H9 (cell line): ENCODE data around the gene AHNAK. TPM values are rescaled to one million over a fixed set of nuclear protein-coding genes. Genes with fewer than 3 reads are reported as not detected.

ENCODE experiments used
- DNase-seq: peaks from one replicate; pipeline ENCODE4 v3.0.0-alpha.2; 2017
- H2AFZ ChIP-seq: one replicate; pipeline ENCODE4 v1.6.1; 2013; ENCODE audit warnings: mild to moderate bottlenecking, low read length, control low read depth, moderate library complexity
- H2AK5ac ChIP-seq: 2 replicates; pipeline ENCODE4 v1.6.1; 2013; ENCODE audit warnings: low read length, control low read depth, mixed read lengths; ENCODE audit not compliant: insufficient read length
- H2BK120ac ChIP-seq: one replicate; pipeline ENCODE4 v1.6.1; 2013; ENCODE audit warnings: low read depth, mild to moderate bottlenecking, low read length, control low read depth, inconsistent platforms; ENCODE audit not compliant: poor library complexity, severe bottlenecking
- H2BK12ac ChIP-seq: 2 replicates; pipeline ENCODE4 v1.6.1; 2013; ENCODE audit warnings: low read length, control low read depth, mixed read lengths, low read depth; ENCODE audit not compliant: insufficient read length
- H2BK15ac ChIP-seq: 2 replicates; pipeline ENCODE4 v1.6.1; 2013; ENCODE audit warnings: low read depth, low read length, control low read depth
- H2BK20ac ChIP-seq: one replicate; pipeline ENCODE4 v1.6.1; 2013; ENCODE audit warnings: low read depth, mild to moderate bottlenecking, low read length, control low read depth, inconsistent platforms; ENCODE audit not compliant: poor library complexity, severe bottlenecking
- H2BK5ac ChIP-seq: 2 replicates; pipeline ENCODE4 v1.6.1; 2013; ENCODE audit warnings: low read length, control low read depth, mixed read lengths; ENCODE audit not compliant: insufficient read length
- H3K14ac ChIP-seq: 2 replicates; pipeline ENCODE4 v1.6.1; 2013; ENCODE audit warnings: low read length, control low read depth; ENCODE audit not compliant: insufficient read depth
- H3K18ac ChIP-seq: 2 replicates; pipeline ENCODE4 v1.6.1; 2013; ENCODE audit warnings: low read depth, mild to moderate bottlenecking, mixed read lengths, low read length, control low read depth; ENCODE audit not compliant: insufficient read length
- H3K23ac ChIP-seq: 2 replicates; pipeline ENCODE4 v1.6.1; 2013; ENCODE audit warnings: low read length, control low read depth, mixed read lengths, low read depth; ENCODE audit not compliant: insufficient read length
- H3K23me2 ChIP-seq: 2 replicates; pipeline ENCODE4 v1.6.1; 2013; ENCODE audit warnings: low read depth, mild to moderate bottlenecking, mixed read lengths, low read length, control low read depth; ENCODE audit not compliant: insufficient read length, poor library complexity, severe bottlenecking
- H3K27ac ChIP-seq: 2 replicates; pipeline ENCODE4 v1.5.1; 2013; ENCODE audit warnings: low read length, control low read depth, mixed read lengths, low read depth; ENCODE audit not compliant: insufficient read length
- H3K27me3 ChIP-seq: 2 replicates; pipeline ENCODE4 v1.6.1; 2013; ENCODE audit warnings: low read length, control low read depth, inconsistent platforms; ENCODE audit not compliant: insufficient read depth
- H3K4ac ChIP-seq: 2 replicates; pipeline ENCODE4 v1.6.1; 2013; ENCODE audit warnings: low read depth, mild to moderate bottlenecking, control low read depth, inconsistent platforms, low read length, moderate library complexity
- H3K4me1 ChIP-seq: 2 replicates; pipeline ENCODE4 v1.6.1; 2013; ENCODE audit warnings: low read length, control low read depth, inconsistent platforms; ENCODE audit not compliant: insufficient read depth
- H3K4me2 ChIP-seq: 2 replicates; pipeline ENCODE4 v1.6.1; 2013; ENCODE audit warnings: low read length, control low read depth, mixed read lengths; ENCODE audit not compliant: insufficient read length, insufficient read depth
- H3K56ac ChIP-seq: 2 replicates; pipeline ENCODE4 v1.6.1; 2013; ENCODE audit warnings: low read depth, mild to moderate bottlenecking, mixed read lengths, low read length, control low read depth; ENCODE audit not compliant: insufficient read length
- H3K79me1 ChIP-seq: 2 replicates; pipeline ENCODE4 v1.6.1; 2013; ENCODE audit warnings: low read depth, mild to moderate bottlenecking, moderate library complexity, low read length, control low read depth, inconsistent platforms; ENCODE audit not compliant: insufficient read depth, poor library complexity, severe bottlenecking
- H3K79me2 ChIP-seq: 2 replicates; pipeline ENCODE4 v1.6.1; 2013; ENCODE audit warnings: low read length, control low read depth, inconsistent platforms; ENCODE audit not compliant: insufficient read depth
- H3K9ac ChIP-seq: 2 replicates; pipeline ENCODE4 v1.6.1; 2013; ENCODE audit warnings: low read length, control low read depth, mixed read lengths; ENCODE audit not compliant: insufficient read length; ENCODE audit errors: extremely low read depth
- H3K9me3 ChIP-seq: one replicate; pipeline ENCODE4 v1.6.1; 2013; ENCODE audit warnings: low read depth, low read length, inconsistent platforms; ENCODE audit not compliant: control insufficient read depth
- H3T11ph ChIP-seq: one replicate; pipeline ENCODE4 v1.6.1; 2013; ENCODE audit warnings: mild to moderate bottlenecking, low read length, control low read depth, inconsistent platforms
- H4K20me1 ChIP-seq: one replicate; pipeline ENCODE4 v1.6.1; 2013; ENCODE audit not compliant: control insufficient read depth, insufficient read length, insufficient read depth
- H4K5ac ChIP-seq: 2 replicates; pipeline ENCODE4 v1.6.1; 2013; ENCODE audit warnings: low read depth, mild to moderate bottlenecking, mixed read lengths, low read length, control low read depth; ENCODE audit not compliant: insufficient read length
- H4K8ac ChIP-seq: replicated peaks from 2 replicates; pipeline ENCODE4 v1.6.1; 2013; ENCODE audit warnings: low read length, control low read depth, mixed read lengths, low read depth; ENCODE audit not compliant: insufficient read length
- H4K91ac ChIP-seq: 2 replicates; pipeline ENCODE4 v1.6.1; 2013; ENCODE audit warnings: low read depth, mild to moderate bottlenecking, moderate library complexity, mixed read lengths, low read length, control low read depth; ENCODE audit not compliant: insufficient read length
- H3K27ac Mint-ChIP-seq, 3 experiments: 2 replicates in 2 of 3; 3 replicates in 1 of 3; pipeline ENCODE4 v1.8.0; 2020 to 2021; ENCODE audit warnings: mixed read lengths in 3 of 3, mild to moderate bottlenecking in 1 of 3, moderate library complexity in 1 of 3
- H3K27me3 Mint-ChIP-seq: 2 replicates; pipeline ENCODE4 v1.8.0; 2021; ENCODE audit warnings: low read depth, mild to moderate bottlenecking, moderate library complexity, mixed read lengths
- H3K36me3 Mint-ChIP-seq, 3 experiments: 2 replicates in 2 of 3; 3 replicates in 1 of 3; pipeline ENCODE4 v1.8.0; 2020 to 2021; ENCODE audit warnings: low read depth in 3 of 3, mixed read lengths in 3 of 3; ENCODE audit not compliant: insufficient read depth in 1 of 3
- H3K4me1 Mint-ChIP-seq, 2 experiments: 2 replicates each; pipeline ENCODE4 v1.8.0; 2020; ENCODE audit warnings: mixed read lengths in 2 of 2
- H3K4me3 Mint-ChIP-seq, 2 experiments: 2 replicates in 1 of 2; 3 replicates in 1 of 2; pipeline ENCODE4 v1.8.0; 2020 to 2021; ENCODE audit warnings: mild to moderate bottlenecking in 2 of 2, mixed read lengths in 2 of 2, moderate library complexity in 1 of 2
- H3K9me3 Mint-ChIP-seq, 2 experiments: 2 replicates in 1 of 2; 3 replicates in 1 of 2; pipeline ENCODE4 v1.8.0; 2020; ENCODE audit warnings: mild to moderate bottlenecking in 2 of 2, mixed read lengths in 2 of 2, moderate library complexity in 1 of 2
- WGBS: extraction: QIAGEN DNeasy Blood & Tissue Kit; methylation state at CpG from one replicate; pipeline ENCODE4 v1.1.7; 2013; ENCODE audit warnings: missing lambda C conversion rate, low lambda C conversion rate, mixed read lengths; ENCODE audit not compliant: insufficient read length; ENCODE audit errors: extremely low coverage; 5-methylcytosine and 5-hydroxymethylcytosine counted together
- total RNA-seq: library from RNA; stranded (reverse); gene quantifications from 2 replicates; pipeline ENCODE4 v1.2.1, GENCODE V29; 2021
- TF ChIP-seq, protein P1 (sequence below): fragments of 200-600 bp; sonication (generic); conservative IDR thresholded peaks from 3 replicates; pipeline ENCODE4 v1.8.0; 2021; ENCODE audit warnings: antibody characterized with exemption, mild to moderate bottlenecking

AHNAK gene
- total RNA-seq, 1 experiment from 2014 or later, result 15.2 TPM

DNA sequence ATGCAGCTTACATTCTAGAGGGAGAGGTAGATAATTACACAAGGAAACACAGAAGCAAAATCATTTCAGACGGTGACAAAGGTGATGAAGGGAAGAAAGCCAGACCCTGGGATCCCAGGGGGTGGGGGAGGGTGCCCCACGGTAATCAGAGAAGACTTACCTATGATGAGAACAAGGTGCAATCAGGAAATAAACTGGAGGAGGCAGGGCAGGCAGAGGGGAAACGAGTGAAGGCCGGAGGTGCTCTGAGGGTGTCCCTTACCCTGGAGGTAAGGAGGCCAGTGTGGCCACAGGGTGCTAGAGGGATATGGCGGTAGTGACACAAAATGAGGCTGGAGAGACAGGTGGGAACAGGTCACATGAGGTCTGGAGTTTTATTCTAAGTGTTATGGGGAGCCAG is 141.7 kb downstream of the AHNAK start:
- H3K27ac ChIP-seq, result no peak overlapping the region
- no peak overlapping the region for H3K9ac ChIP-seq
- H2BK20ac ChIP-seq, result no peak overlapping the region
- TF ChIP-seq, protein P1, sequence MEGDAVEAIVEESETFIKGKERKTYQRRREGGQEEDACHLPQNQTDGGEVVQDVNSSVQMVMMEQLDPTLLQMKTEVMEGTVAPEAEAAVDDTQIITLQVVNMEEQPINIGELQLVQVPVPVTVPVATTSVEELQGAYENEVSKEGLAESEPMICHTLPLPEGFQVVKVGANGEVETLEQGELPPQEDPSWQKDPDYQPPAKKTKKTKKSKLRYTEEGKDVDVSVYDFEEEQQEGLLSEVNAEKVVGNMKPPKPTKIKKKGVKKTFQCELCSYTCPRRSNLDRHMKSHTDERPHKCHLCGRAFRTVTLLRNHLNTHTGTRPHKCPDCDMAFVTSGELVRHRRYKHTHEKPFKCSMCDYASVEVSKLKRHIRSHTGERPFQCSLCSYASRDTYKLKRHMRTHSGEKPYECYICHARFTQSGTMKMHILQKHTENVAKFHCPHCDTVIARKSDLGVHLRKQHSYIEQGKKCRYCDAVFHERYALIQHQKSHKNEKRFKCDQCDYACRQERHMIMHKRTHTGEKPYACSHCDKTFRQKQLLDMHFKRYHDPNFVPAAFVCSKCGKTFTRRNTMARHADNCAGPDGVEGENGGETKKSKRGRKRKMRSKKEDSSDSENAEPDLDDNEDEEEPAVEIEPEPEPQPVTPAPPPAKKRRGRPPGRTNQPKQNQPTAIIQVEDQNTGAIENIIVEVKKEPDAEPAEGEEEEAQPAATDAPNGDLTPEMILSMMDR, result no peak
- H2AK5ac ChIP-seq, result no peak overlapping the region
- H3K18ac ChIP-seq, result no peak overlapping the region
- Mint-ChIP-seq H3K4me1 (peaks cover 17 to 20% of the 10 kb centered on the region in 2 experiments), H3K9me3 (no peaks in the 10 kb centered on the region), H3K27me3 (peaks cover 4% of the 10 kb centered on the region), H3K4me3 (no peak overlapping the region), H3K36me3 (no peaks in the 10 kb centered on the region; a peak in 1 of 7 replicates), H3K27ac (peak overlapping the region in 1 of 3 experiments; percentile 12; a peak in 2 of 7 replicates)
- no peak overlapping the region for H3K4ac ChIP-seq
- no peak overlapping the region for H4K91ac ChIP-seq
- no peak overlapping the region for H3T11ph ChIP-seq
- H3K27me3 ChIP-seq, result no peaks in the 10 kb centered on the region
- H4K8ac ChIP-seq, result no peak overlapping the region
- no peak overlapping the region for H3K56ac ChIP-seq
- no peak overlapping the region for H2BK120ac ChIP-seq
- H2AFZ ChIP-seq, result no peak overlapping the region
- no peaks in the 10 kb centered on the region for H3K9me3 ChIP-seq
- no peaks in the 10 kb centered on the region for H3K4me1 ChIP-seq
- H2BK15ac ChIP-seq, result no peak overlapping the region
- no peak overlapping the region for H2BK12ac ChIP-seq
- no peaks in the 10 kb centered on the region for H3K79me1 ChIP-seq
- no peaks in the 10 kb centered on the region for H3K79me2 ChIP-seq
- H3K4me2 ChIP-seq, result no peak overlapping the region
- H3K23ac ChIP-seq, result no peak overlapping the region
- no peak for DNase-seq
- no peak overlapping the region for H2BK5ac ChIP-seq
- no peaks in the 10 kb centered on the region for H4K20me1 ChIP-seq
- no CpG with 5 or more reads among the region's 5 CpGs for WGBS
- H4K5ac ChIP-seq, result no peak overlapping the region
- no peak overlapping the region for H3K14ac ChIP-seq
- H3K23me2 ChIP-seq, result no peaks in the 10 kb centered on the region
